Smooth muscle cell of trachea (primary cell): ENCODE measurements around the gene RPP25. TPM values are rescaled to one million over a fixed set of nuclear protein-coding genes. Genes with fewer than 3 reads are reported as not detected.

Source experiments
- total RNA-seq: library from RNA; depleted of rRNA; stranded (reverse); fragments of >200 nt; gene quantifications from 2 replicates; pipeline ENCODE4 v1.2.1, GENCODE V29; 2014

The RPP25 gene, protein sequence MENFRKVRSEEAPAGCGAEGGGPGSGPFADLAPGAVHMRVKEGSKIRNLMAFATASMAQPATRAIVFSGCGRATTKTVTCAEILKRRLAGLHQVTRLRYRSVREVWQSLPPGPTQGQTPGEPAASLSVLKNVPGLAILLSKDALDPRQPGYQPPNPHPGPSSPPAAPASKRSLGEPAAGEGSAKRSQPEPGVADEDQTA
- total RNA-seq, result 2.0 and 6.3 TPM in 2 replicates

DNA sequence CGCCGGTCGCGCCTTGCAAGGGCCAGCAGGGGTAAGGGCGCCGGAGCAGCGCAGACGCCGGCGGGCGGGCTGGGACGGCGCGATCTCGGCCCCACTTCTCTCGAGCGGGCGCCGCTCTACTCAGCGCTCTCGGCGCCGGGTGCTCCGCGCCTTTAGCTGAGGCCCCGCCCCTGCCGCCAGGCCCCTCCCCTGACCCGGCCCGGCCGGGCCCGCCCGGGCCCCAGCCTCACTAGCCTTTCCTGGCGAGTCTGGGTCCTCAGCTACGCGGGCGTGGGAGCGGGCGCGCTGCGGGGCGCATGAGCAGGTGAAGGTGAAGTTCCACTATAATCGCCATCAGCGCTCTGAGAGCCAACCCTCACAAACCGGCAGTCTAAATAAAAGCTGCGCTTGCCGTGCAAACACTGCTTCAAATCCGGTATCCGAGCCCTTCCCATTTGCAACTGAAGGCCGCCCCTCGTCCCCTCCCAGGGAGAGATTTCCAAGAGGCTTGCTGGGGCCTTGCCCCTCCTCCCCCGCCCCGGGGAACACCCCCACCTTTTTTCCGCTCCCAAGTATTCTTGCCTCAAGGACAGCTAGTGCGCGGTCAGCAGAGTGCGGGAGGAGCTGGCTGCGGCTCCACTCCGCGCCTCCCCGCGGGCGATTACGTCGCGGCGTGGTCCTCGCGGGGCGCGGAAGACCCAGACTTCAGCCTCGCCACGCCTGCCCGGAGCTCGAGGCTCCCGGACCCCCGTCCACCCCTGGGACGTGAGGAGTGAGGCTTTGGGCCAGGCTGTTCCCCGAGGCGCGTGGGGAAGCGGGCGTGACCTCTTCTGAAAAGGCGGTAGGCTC, at the start of gene RPP25:
RPP25 (minus strand) TSS at position 125 of the 828 bp plus-strand sequence. CDS start 189 bp downstream, outside the sequence.

DNA sequence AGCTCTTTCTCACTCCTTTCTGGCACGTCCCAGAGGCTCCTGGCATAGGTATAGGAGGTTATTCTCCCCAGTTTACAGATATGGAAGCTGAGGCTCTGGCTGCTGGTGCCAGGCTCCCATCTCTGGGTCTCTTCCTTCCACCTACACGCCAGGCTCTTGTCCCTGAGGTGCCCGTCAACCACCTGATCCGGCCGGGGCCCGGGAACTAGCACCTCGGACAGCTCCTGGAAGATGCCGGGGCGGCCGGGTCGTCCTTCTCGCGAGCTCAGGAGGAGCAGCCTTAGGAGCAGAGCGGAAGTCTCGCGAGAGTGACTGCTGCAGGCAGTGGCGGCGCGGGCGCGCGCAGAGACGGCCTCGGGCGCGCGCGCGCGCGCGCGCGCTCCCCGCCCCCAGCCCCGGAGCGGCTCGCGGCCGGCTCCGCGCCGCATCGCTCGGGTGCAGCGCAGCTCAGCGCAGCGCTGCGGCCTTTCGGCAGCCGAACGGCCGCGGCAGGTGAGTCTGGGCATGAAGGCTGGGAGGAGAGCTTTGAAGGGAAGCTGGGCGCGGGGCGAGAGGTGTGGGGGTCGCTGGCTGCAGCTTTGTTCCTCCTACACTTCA, 38.7 kb upstream of the RPP25 start, which contains the start of gene SCAMP5:
SCAMP5 (plus strand) TSS at position 382 of the 597 bp plus-strand sequence. CDS start 16,277 bp downstream, outside the sequence.

DNA sequence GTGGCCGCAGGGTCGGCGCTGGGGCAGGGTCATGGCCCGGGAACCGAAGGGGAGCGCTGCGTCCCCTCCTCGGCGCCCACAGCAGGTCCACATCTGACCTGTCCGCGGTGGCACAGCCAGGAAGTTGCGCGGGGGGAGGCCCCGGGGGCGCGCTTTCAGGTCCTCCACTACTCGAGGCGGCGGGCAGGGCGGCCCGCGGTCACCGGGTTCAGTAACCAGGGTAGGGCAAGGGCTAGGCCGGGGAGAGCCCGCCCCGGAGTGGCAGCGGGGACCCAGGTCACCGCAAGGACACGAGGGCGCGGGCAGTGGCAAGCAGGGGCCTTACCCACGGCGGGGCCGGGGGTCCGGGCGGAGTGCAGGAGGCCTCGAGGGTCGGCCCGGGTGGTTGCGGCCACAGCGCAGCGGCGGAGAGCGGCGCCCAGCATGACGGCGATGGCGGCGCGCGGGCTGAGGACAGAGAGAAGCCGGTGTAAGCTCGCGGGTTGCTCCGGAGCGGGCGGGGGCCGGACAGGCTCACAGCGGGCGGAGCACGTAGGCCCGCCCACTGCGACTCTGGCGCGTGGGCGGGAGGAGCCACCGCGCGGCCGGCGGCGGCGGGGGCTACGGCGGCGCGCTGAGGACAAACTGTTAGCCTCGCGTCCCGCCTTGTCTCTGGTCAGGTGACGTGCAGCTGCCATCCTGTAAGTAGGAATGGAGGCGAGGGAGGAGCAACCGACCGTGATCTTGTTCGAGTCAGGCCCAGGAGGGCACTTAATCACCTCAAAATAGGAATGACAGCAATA, 18.8 kb downstream of the RPP25 start, which contains the start of gene COX5A:
COX5A (minus strand) TSS at position 484 of the 782 bp plus-strand sequence; CDS start at position 425, 59 bp downstream.

DNA sequence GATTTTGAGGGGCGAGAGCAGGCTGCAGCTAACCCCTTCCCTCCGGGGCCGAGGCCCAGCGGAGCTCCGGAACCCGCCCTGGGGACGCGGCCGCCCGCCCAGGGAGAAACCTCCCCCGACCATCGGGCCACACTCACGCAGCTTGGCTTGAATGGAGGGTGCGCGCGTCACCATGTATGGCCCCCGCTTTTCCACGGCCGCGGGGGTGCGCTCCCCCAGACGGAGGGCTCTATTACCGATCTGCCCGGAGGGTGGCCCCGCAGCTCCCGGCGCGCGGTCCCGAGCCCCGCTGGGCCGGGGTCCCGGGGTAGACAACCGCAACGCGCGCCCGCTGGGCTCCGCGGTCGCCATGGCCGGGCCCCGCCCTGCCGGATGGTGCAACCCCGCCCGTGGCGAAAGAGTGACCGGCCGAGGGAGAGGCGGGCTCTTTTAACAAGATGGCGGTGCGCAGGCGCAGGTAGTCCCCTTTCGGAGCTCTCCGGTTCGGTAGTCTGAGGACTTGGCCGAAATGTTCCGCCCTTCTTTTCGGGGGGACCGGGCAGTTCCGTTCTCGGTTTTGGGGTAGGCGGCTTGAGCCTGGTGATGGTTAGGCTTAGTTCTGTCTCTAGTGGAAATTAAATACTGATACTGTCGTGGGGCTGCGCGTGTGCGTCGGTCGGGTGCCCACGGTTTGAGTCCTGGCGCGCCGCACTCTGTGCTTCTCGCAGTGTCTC, 50.0 kb downstream of the RPP25 start, which contains the start of gene FAM219B:
FAM219B (minus strand) TSS at position 402 of the 713 bp plus-strand sequence; CDS start at position 351, 51 bp downstream.

Other genes with a start within 250 kb of the RPP25 start
- gene CYP1A1, start 231.2 kb downstream of the RPP25 start, total RNA-seq, result 1.3 TPM in 1 of 2 replicates, not detected in the other
- not detected in 2 replicates for gene CYP1A2, start 207.9 kb downstream of the RPP25 start, total RNA-seq
- gene CSK, start 174.7 kb downstream of the RPP25 start, total RNA-seq, result 24.4 and 30.9 TPM in 2 replicates
- gene LMAN1L, start 143.9 kb downstream of the RPP25 start, total RNA-seq, result 0.15 TPM in 1 of 2 replicates, not detected in the other
- not detected in 2 replicates for gene CPLX3, start 130.1 kb downstream of the RPP25 start, total RNA-seq
- gene ULK3, start 113.6 kb downstream of the RPP25 start, total RNA-seq, result 13.7 and 19.2 TPM in 2 replicates
- gene SCAMP2, start 83.4 kb downstream of the RPP25 start, total RNA-seq, result 20.1 and 26.1 TPM in 2 replicates
- gene MPI, start 66.7 kb downstream of the RPP25 start, total RNA-seq, result 55.3 and 97.9 TPM in 2 replicates
- 43.1 and 59.2 TPM in 2 replicates for gene FAM219B, start 49.9 kb downstream of the RPP25 start, total RNA-seq
- gene COX5A, start 18.7 kb downstream of the RPP25 start, total RNA-seq, result 28.6 and 59.9 TPM in 2 replicates
- 0.15 and 2.2 TPM in 2 replicates for gene SCAMP5, start 38.8 kb upstream of the RPP25 start, total RNA-seq
- gene PPCDC, start 66.8 kb upstream of the RPP25 start, total RNA-seq, result 9.2 and 10.3 TPM in 2 replicates
- 3.8 and 4.8 TPM in 2 replicates for gene C15orf39, start 245.1 kb upstream of the RPP25 start, total RNA-seq